Activated naive CD4-positive, alpha-beta T cell (primary cell): ENCODE results near the gene PTTG1IP.

Experiments used
- DNase-seq, 4 experiments: peaks; one replicate each; lab custom pipeline; 2025; lab: John Stamatoyannopoulos, UW

PTTG1IP gene

DNA sequence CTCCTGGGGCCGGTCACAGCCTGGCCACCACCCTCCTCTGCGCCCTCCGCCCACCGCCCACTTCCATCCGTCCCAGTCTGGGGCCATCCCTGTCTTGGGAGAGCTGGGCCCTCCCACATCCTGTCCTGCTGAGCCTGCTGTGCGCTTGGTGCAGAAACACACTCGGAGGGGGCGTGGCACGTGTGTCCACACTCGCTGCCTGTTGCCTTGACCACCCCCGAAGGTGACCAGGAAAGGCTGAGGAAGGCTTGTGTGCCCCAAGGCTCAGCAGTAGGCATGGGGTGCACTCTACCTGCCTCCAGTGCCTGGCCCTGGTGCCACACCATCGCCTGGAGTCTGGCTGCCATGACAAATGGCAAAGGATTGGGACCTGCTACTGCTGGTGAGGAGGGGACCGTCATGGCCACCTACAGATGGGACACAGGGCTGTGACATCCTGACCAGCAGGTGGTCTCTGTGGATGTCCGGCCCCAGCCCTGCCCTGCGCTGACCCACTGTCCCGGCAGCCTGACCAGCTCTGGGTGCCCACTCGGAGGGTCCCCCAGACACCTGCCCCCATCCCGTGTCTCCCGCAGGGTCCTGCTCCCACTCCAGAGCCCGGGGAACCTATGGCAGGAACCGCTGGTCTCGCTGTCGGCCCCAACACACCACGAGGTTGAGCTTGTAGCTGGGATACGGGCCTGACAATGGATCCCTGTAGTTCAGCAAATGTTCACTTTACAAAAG, 23.2 kb upstream of the PTTG1IP start:
- no peak for DNase-seq

DNA sequence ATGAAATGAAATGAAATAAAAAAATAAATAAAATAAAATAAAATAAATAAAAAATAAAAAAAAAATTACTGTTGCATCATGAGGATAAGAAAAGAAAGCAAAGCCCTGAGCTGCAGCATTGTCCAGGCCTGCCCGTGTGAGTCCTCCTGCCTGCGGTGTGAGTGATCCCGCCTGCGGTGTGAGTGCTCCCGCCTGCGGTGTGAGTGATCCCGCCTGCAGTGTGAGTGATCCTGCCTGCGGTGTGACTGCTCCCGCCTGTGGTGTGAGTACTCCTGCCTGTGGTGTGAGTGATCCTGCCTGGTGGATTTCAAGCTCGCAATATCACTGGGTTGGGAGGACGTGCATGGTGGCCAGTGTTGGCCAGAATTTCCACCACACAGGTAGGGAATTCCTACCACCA, 22.4 kb upstream of the PTTG1IP start:
- DNase-seq = no peak

DNA sequence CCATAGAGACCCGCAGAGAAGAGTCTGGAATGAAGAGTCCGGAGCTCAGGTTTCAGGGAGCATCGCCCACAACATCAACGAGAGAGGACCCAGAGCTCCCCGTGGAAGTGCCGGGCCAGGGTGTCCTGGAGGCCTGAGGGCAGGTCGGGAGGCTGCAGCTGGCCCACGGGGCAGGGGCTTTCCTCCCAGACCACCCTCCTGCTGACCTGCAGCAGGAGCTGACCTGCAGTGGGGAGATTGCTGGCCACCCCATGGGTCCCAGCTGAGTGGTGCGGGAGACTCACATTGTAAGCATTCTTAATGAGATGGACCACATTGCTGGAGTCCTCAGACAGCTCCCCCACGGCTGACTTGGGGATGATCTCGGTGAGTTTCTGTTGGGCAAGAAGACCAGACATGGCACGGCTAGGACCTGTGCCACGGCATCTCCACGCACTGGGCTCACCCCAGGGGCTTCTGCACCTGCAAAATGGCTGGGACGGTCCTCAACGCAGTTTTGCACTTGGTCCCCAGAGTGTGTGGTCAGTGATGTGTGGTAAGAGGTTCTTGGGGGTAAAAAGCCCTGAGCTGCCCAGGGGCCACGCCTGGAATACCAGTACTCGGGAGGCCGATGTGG, 21.3 kb upstream of the PTTG1IP start:
- DNase-seq = no peak

DNA sequence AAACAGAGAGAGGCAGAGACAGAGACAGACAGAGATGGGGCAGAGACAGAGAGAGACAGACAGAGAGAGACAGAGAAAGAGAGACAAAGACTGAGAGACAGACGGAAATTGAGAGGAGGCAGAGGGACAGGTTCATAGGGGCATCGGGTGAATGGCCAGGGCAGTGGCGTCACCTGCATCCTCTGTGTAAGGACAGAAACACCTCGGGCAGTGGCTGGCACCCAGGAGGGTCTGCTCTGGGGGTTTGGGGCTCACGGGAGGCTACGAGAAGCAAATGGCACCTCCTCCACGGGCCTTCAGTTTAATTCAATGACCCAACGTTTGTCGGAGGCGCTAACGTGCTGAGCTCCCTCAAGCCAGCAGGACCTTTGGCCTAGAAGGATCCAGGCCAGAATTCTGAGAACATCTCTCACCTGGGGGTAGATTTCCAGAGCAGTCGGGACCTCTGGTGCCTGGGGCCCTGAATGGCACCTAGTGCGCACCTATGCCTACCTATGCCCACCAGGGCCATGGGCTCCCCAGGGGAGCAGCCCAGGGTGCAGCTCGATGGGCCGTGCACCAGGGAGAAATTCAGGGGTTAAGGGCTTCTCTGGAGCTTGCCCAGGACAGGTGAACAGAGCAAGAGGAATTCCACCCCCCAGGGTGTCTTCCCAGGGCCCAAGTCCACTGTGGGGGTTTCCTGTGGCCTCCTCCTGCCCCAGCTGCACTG, 20.6 kb upstream of the PTTG1IP start:
- no peak for DNase-seq

GRCh38 chr21:44893278-44893556, 19.7 kb upstream of the PTTG1IP start:
- no peak for DNase-seq

DNA sequence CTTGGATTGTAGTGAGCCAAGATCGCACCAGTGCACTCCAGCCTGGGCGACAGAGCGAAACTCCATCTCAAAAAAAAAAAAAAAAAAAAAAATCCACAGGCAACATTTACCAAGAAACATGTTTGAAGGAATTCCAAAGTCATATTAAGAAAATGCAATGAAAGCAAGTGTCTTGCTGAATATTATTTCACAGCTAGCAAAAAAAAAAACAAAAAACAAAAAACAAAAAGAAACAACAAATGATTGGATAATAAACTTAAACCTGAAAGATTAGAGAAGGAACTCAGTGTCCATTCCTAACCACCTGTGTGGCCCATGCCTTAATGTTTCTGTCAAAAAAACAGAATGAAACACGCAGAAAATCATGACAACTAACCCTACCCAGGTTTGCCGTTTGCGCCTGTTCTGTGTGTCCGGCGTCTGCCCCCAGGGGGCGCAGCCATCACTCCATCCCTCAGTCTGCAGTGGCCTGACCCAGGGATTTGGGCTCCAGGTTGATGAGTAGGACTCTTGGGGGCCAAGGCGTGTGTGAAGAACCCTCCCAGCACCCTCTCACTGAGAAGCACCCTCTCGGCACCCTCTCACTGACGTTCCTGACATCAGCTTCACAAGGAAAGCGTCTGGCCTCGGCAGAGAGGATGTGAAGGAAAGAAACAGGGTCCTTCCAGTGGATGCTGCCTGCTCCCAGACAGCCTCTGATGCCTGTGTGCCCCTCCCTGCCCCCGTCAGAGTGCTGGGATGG, 19.2 kb upstream of the PTTG1IP start:
- DNase-seq = peak; percentile 48 to 70 (median 60)

DNA sequence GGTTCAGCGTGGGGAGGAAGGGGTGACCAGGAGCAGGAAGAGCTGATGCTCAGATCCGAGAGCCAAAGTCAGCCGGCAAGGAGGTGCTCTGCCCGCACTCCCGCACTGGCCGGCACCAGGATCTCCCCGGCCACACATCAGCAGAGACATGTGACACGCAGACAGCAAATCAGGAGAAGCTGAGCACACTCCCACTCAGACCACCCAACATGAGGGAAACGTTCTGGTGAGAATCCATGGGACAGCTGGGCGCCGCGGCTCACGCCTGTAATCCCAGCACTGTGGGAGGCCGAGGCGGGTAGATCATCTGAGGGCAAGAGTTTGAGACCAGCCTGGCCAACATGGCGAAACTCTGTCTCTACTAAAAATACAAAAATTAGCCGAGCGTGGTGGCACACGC, 18.6 kb upstream of the PTTG1IP start:
- DNase-seq = no peak

DNA sequence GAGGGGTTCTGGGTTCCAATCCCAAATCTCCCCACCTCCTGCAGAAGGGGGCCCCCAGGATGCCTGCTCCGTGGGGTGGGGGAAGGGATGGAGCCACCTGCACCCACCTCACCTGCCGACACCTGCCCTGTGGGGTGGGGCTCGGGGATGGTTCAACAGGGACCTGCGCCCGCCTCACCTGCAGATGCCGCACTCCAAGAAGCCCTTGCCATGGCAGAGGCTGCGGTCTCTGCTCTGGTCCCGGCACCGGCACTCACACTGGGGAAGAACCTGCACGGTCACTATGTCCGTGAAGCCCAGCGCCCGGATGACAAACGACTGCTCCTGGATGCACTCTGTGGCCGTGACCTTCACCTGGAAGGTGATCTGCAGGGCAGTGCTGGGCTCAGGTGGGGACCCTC, 18.1 kb upstream of the PTTG1IP start:
- no peak for DNase-seq

GRCh38 chr21:44890961-44891541, 17.6 kb upstream of the PTTG1IP start:
- DNase-seq = no peak

GRCh38 chr21:44890338-44890931, 16.9 kb upstream of the PTTG1IP start:
- no peak for DNase-seq

GRCh38 chr21:44889625-44890337, 16.3 kb upstream of the PTTG1IP start:
- no peak for DNase-seq

GRCh38 chr21:44888581-44889550, 15.4 kb upstream of the PTTG1IP start:
- no peak for DNase-seq

DNA sequence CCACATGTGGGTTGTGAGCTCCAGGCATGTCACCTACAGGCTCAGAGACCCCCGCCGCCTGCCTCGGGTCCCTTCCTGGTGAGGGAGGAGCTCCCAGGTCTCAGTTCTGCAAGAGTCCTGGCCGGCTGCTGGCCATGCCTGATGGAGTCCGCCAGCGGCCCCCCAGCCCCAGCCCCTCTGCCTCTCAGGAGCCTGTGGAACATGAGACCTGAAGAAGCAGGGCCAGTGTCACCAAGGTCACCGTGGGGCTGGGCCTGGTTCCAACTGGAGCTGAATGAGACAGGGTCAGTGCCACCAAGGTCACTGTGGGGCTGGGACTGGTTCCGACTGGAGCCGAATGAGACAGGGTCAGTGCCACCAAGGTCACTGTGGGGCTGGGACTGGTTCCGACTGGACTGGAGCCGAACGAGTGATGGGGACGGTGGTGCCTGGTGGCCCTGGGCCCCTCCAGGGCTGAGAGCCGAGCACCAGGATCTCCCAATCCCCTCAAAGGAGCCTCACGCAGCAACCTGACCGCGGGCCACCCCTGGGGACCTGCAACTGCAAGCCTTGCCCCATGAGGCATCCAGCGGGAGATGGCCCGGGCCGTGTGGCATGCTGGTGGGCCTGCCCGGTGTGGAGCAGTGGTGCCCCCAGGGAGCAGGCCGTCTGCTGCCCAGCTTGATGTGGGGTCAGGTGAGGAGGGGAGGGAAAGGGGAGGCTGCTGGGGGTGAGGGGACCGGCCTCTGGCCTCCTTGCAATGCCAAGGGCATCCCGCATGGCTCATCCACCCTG, 14.5 kb upstream of the PTTG1IP start:
- DNase-seq = no peak

DNA sequence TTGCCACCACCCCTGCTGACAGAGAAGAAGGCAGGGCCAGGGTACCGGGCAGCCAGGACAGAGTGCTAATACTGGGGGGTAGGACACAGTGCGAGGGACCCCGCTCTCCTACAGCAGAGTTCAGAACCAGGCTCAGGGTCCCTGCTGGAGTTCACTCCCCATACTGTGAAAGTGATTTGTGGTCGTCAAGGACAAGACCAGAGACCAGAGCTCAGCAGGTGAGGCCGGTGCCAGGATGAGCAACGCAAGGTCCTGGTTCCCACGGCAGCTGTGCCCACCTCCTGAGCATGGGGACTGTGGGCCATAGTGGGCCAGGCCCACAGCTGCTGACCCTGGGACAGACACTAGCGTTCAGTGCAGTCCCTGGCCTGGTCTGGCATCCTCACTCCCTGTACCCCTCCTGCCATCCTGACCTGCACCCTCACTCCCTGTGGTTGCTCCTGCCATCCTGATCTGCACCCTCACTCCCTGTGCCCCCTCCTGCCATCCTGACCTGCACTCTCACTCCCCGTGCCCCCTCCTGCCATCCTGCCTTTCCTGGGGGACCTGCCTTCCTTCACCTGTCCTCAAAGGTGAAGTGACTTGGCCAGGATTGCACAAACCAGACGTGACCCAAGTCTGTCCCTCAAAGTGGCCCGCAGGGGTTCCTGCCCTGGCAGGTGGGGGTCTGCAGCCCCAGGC, 13.8 kb upstream of the PTTG1IP start:
- DNase-seq = no peak

DNA sequence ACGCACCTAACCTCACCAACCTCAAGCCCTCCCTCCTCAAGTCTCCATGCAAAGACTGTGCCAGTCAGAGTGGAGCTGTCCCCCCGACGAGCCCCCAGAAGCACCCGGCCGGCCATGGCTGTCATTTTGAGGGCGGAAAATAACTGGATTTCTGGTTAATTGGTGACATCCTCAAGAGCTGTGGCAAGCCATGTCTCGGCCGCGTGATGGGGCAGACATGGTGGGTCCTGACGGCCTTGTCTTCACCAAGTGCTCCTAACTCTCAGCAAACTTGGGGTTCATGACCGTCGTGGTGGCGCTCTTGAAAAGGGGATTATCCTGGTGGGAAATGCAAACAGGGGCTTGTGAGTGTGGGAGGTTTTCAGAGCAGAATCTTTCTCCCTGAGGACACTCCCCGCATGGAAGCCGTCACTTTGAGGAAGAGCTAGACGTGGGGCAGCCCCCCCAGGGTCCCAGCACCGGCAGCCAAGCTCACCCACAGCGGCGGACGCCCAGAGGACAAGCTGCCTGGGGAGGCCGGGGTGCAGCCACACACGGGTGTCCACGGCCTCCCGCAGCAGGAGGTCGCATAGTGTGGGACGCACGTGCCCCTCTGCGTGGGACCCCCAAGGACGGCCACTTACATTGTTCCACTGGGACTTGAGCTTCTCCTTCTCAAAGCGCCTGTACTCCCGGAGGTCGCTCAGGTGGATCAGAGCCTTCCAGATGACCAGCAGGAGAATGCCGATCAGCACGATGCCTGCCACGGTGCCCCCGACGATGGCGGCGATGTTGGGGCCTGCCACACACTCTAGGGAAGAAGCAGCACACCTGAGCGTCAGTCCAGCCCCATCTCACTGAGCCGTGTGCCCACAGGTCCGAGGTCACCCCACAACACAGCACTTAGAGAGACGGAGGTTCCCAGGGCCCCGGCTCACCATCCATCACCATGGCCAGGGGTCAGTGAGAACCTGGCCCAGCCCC, 12.9 kb upstream of the PTTG1IP start:
- no peak for DNase-seq

DNA sequence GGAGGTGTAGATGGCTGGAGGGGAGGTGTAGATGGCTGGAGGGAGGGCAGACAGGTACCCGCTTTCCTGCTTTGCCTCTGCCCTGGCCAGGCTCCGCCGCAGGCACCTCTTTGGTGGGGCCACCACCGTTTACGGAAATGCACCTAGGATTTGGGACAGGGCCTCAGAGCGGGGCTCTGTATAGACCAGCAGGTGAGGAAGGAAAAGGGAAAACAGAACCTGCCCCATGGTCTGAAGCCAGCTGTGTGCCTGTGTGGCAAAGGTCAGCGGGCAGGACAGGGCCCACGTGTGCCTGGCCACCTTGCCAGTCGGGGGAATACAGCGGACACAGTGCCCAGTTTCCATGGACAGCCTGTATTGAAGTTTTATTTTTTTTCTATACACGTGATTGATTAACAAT, 12.1 kb upstream of the PTTG1IP start:
- DNase-seq = no peak

GRCh38 chr21:44884097-44884496, 10.6 kb upstream of the PTTG1IP start:
- DNase-seq = no peak

- no peak for DNase-seq
These were observed 9.8 kb upstream of the PTTG1IP start for GRCh38 chr21:44883250-44883649.
